ENCODE data around the gene WDR33. TPM values are rescaled to one million over a fixed set of nuclear protein-coding genes. Genes with fewer than 3 reads are reported as not detected.

WDR33 gene
- total RNA-seq, 1 experiment from 2014 or later: 61.1 TPM

DNA sequence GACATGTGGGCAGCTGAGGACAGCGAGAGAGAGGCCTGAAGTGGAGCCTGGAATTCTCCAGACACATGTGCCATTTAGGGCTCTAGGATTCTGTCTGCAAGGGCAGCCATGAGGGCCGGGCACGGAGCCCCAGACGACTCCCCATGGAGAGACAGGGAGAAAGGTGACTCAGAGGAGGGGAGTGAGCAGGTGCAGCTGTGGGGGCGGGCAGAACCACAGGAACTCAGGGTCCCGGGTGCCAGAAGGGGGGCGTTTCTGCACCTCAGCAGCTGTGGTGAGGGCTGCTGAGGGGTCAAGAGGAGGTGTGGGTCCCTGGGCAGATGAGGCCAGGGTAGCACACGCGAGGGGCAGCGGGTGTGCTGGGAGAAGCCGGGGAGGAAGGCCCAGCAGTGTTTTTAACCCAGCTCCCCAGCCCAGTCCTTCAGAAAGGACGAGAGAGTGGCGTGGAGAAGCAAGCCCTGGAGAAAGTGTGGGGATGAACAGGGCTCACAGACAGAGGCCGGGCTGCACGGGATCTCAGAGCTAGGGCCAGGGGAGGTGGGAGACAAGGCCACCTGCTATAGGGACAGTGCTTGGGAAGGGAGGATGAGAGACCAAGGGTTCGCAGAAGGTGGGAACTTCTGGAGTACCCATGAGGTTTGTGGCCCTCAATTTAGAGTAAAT, 157.4 kb downstream of the WDR33 start:
- TF ChIP-seq, protein P1, sequence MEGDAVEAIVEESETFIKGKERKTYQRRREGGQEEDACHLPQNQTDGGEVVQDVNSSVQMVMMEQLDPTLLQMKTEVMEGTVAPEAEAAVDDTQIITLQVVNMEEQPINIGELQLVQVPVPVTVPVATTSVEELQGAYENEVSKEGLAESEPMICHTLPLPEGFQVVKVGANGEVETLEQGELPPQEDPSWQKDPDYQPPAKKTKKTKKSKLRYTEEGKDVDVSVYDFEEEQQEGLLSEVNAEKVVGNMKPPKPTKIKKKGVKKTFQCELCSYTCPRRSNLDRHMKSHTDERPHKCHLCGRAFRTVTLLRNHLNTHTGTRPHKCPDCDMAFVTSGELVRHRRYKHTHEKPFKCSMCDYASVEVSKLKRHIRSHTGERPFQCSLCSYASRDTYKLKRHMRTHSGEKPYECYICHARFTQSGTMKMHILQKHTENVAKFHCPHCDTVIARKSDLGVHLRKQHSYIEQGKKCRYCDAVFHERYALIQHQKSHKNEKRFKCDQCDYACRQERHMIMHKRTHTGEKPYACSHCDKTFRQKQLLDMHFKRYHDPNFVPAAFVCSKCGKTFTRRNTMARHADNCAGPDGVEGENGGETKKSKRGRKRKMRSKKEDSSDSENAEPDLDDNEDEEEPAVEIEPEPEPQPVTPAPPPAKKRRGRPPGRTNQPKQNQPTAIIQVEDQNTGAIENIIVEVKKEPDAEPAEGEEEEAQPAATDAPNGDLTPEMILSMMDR (IDR thresholded peaks at IDR 0.05; ENCODE audit: unreplicated experiment): no peak
- Mint-ChIP-seq H3K9me3 (ENCODE audit: low read depth, unreplicated experiment) (no peaks in the 10 kb centered on the region), H3K4me1 (ENCODE audit: low read depth, unreplicated experiment) (no peaks in the 10 kb centered on the region), H3K27me3 (ENCODE audit: unreplicated experiment) (peaks cover 78% of the 10 kb centered on the region), H3K36me3 (ENCODE audit: insufficient read depth, unreplicated experiment) (no peaks in the 10 kb centered on the region), H3K27ac (ENCODE audit: unreplicated experiment) (no peak overlapping the region), H3K4me3 (ENCODE audit: low read depth, unreplicated experiment) (no peak overlapping the region)
- BruUV-seq (replicated peaks): no TSS peak
- DNase-seq: no peak
- CTCF ChIA-PET: no interaction called here
- intact Hi-C loops (cut with micrococcal nuclease; ENCODE audit: unreplicated experiment): no loop called here

DNA sequence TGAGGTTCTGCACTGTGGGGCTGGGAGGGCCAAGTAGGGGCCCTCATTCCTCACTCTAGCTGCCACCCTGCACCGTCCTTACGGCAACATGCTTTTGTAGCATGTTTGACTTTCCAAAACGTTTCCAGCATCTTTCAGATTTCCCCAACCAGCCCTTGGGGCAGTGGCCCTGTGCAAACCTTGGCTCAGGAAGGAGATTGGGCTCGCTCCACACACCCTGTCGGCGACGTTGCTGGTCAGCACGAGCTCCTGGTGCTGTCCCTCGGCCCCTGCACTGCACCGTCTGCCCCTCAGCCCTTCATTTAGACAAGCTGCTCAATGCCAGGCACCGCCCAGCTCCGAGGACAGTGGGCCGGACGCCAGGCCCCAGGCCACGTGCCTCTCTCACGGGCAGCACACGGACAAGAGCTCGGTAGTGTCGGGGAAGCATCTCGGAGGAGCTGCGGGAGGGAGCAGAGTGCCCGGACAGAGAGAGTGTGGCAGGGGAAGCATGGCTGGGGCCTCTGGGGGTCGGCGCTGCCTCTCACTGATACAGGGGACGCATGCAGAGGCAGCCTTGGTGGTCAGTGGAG, 158.1 kb downstream of the WDR33 start:
- intact Hi-C loops (cut with micrococcal nuclease; ENCODE audit: unreplicated experiment): no loop called here
- H3K36me3 Mint-ChIP-seq (ENCODE audit: insufficient read depth, unreplicated experiment): no peaks in the 10 kb centered on the region
- H3K4me3 Mint-ChIP-seq (ENCODE audit: low read depth, unreplicated experiment): no peak overlapping the region
- H3K27ac Mint-ChIP-seq (ENCODE audit: unreplicated experiment): no peak overlapping the region
- no peak for DNase-seq
- H3K9me3 Mint-ChIP-seq (ENCODE audit: low read depth, unreplicated experiment): no peaks in the 10 kb centered on the region
- no TSS peak for BruUV-seq (replicated peaks)
- H3K4me1 Mint-ChIP-seq (ENCODE audit: low read depth, unreplicated experiment): no peaks in the 10 kb centered on the region
- CTCF ChIA-PET: no interaction called here
- peaks cover 71% of the 10 kb centered on the region for H3K27me3 Mint-ChIP-seq (ENCODE audit: unreplicated experiment)
- TF ChIP-seq, protein P1 (IDR thresholded peaks at IDR 0.05; ENCODE audit: unreplicated experiment): no peak

DNA sequence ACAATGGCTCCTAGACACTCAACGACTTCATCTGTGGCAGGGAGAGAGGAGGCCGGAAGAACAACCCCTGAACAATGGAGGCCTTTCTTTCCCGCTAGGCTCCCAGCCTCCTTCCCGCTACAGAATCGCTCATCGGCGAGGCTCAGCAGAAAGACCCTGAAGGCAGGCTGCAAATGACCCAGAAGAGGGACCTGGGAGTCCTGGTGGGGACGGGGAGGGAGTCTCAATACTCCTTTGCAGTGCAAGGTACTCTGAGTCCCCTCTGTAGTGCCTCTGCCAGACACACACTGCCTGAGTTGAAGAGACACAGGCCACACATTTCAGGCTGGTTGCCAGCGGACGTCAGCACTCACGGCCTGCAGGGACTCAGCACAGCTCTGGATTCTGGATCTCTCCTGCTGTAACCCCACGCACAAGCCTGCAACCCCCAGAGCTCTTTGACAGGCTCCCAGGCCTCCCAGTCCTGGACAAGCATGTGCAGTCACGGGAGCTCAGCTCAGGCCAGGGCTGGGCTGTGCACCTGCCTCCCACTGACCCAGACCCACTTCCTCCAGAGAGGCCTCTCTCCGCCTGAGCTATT, 158.9 kb downstream of the WDR33 start:
- TF ChIP-seq, protein P1 (IDR thresholded peaks at IDR 0.05; ENCODE audit: unreplicated experiment): no peak
- CTCF ChIA-PET: no interaction called here
- Mint-ChIP-seq H3K27me3 (ENCODE audit: unreplicated experiment) (peaks cover 63% of the 10 kb centered on the region), H3K9me3 (ENCODE audit: low read depth, unreplicated experiment) (no peaks in the 10 kb centered on the region), H3K36me3 (ENCODE audit: insufficient read depth, unreplicated experiment) (no peaks in the 10 kb centered on the region), H3K4me3 (ENCODE audit: low read depth, unreplicated experiment) (no peak overlapping the region), H3K27ac (ENCODE audit: unreplicated experiment) (no peak overlapping the region), H3K4me1 (ENCODE audit: low read depth, unreplicated experiment) (no peaks in the 10 kb centered on the region)
- intact Hi-C loops (cut with micrococcal nuclease; ENCODE audit: unreplicated experiment): no loop called here
- BruUV-seq (replicated peaks): no TSS peak
- DNase-seq: no peak

DNA sequence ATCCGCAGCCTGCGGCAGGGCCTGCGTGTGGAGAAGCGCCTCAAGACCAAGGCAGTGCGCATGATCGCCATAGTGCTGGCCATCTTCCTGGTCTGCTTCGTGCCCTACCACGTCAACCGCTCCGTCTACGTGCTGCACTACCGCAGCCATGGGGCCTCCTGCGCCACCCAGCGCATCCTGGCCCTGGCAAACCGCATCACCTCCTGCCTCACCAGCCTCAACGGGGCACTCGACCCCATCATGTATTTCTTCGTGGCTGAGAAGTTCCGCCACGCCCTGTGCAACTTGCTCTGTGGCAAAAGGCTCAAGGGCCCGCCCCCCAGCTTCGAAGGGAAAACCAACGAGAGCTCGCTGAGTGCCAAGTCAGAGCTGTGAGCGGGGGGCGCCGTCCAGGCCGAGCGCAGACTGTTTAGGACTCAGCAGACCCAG, 159.6 kb downstream of the WDR33 start:
- CTCF ChIA-PET: no interaction called here
- TF ChIP-seq, protein P1 (IDR thresholded peaks at IDR 0.05; ENCODE audit: unreplicated experiment): no peak
- no peaks in the 10 kb centered on the region for H3K9me3 Mint-ChIP-seq (ENCODE audit: low read depth, unreplicated experiment)

More for the DNA sequence above, 159.6 kb downstream of the WDR33 start:
- no TSS peak for BruUV-seq (replicated peaks)
- intact Hi-C loops (cut with micrococcal nuclease; ENCODE audit: unreplicated experiment): no loop called here
- no peak for DNase-seq
- Mint-ChIP-seq H3K4me3 (ENCODE audit: low read depth, unreplicated experiment) (no peak overlapping the region), H3K27me3 (ENCODE audit: unreplicated experiment) (peaks cover 57% of the 10 kb centered on the region), H3K4me1 (ENCODE audit: low read depth, unreplicated experiment) (no peaks in the 10 kb centered on the region), H3K27ac (ENCODE audit: unreplicated experiment) (no peak overlapping the region), H3K36me3 (ENCODE audit: insufficient read depth, unreplicated experiment) (no peaks in the 10 kb centered on the region)

Other genes with a start within 250 kb of the WDR33 start
- not detected in 2 replicates for gene GPR17, start 165.0 kb downstream of the WDR33 start, total RNA-seq (2022)
- gene LIMS2, start 135.6 kb downstream of the WDR33 start, total RNA-seq (2022): 0.31 TPM in 1 of 2 replicates, not detected in the other
- 8.7 and 9.3 TPM in 2 replicates for gene SFT2D3, start 109.7 kb downstream of the WDR33 start, total RNA-seq (2022)
- 51.2 and 56.4 TPM in 2 replicates for gene POLR2D, start 47.0 kb upstream of the WDR33 start, total RNA-seq (2022)
- 19.8 and 21.6 TPM in 2 replicates for gene AMMECR1L, start 74.8 kb upstream of the WDR33 start, total RNA-seq (2022)
- gene SAP130, start 216.9 kb upstream of the WDR33 start, total RNA-seq (2022): 25.1 and 29.7 TPM in 2 replicates